Esophagus mucosa (tissue), 1 donor: Measurements from ENCODE around the gene ROPN1B. TPM values are rescaled to one million over a fixed set of nuclear protein-coding genes. Genes with fewer than 3 reads are reported as not detected.
"Not testable (repeated sequence)": the region's sequence is repeated elsewhere in the genome, so short reads cannot be mapped to it uniquely, and the experiment has no call there.

Source experiments
- ATAC-seq: fragments of 200-7000 bp; cut with Tn5 transposase; one replicate; pipeline ENCODE4 v1.9.1; 2020
- total RNA-seq: library from RNA; stranded (reverse); gene quantifications from one replicate; pipeline ENCODE4 v1.2.4, GENCODE V29; 2023
- donor health status: DM: yes; HTN: yes; CAD: no.

The ROPN1B gene
- total RNA-seq, 1 donor from 2014 or later, result not detected

- peak; percentile 21 for ATAC-seq
These were observed 10.3 kb upstream of the ROPN1B start for GRCh38 chr3:125958511-125959316.

- ATAC-seq, result peak; percentile 20
These were observed 9.5 kb upstream of the ROPN1B start for GRCh38 chr3:125959317-125960065.

DNA sequence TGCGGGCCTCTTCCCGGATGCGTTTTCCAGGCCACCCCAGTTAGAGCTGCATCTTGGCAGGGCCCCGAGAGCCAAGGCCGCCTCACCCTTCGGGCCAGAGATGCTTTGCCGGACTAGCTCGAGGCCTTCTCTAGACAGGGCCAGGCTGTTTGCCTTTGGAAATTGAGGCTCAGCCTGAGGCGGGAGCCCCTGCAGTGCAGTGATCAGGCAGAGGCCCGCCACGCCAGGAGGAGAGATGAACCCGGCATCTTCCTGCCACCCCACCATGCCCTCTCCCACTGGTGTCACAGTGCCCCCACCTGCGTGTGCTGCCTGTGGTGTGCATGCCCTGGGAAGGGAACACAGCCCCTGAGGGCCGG lies 8.9 kb upstream of the ROPN1B start:
- ATAC-seq, result no peak

DNA sequence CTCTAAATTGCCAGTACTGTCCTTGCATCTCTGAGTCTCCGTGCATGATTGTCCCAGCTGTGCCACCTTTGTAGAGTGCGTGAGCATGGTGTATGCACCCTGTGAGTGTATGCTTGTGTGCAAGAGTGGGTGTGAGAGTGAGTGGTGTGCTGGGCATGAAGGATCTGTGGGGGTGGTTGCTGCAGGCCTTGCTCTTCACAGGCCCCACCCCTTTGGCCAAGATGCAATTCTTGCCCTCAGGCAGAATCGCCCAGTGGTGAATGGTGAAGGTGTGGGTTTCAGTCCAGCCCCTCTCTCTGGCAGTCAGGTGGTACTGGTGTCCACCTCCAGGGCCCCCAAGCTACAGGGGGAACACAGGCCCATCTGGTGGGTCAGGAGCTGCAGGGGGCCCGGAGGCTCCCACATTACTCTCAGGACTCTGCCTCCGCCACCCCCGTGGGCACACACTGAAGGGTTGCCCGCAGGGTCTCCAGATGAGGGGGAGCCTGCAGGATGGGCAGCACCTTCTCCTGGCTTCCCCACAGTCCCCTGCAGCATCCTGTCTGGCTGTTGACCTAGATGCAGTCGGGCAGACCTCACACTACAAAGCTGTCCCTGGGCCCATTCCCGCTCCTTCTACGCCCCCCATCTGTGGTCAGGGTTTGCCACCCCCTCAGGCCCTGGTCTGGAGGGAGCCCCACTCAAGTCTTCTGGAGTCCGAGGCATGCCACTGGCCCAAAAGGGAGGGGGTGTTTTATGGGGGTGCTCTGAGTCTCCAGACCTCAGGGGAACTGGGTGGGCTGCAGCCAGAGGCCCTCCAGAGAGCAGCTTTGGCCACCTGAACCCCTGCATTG lies 8.3 kb upstream of the ROPN1B start:
- no peak for ATAC-seq

GRCh38 chr3:125961289-125961589 lies 7.7 kb upstream of the ROPN1B start:
- no peak for ATAC-seq

DNA sequence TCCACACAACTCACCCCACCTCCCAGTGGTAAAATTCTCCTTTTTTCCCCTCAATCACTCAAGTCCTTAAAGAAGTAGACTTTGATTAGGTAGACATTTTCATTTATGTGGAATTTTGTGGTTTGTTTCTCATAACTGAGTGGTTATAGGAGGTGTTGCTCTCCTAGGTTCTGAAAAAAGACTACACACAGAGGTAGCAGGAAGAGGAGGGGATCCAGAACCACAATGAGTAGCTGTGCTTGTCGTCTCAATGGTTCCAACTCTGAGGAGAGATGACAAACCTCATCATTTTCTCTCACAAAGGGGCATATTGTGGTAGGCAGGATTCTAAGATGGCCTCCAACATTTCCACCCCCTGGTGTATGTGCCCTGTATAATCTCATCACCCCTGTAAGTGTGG lies 5.1 kb upstream of the ROPN1B start:
- not testable (repeated sequence) for ATAC-seq

GRCh38 chr3:125965505-125965904 lies 3.5 kb upstream of the ROPN1B start:
- ATAC-seq, result no peak

DNA sequence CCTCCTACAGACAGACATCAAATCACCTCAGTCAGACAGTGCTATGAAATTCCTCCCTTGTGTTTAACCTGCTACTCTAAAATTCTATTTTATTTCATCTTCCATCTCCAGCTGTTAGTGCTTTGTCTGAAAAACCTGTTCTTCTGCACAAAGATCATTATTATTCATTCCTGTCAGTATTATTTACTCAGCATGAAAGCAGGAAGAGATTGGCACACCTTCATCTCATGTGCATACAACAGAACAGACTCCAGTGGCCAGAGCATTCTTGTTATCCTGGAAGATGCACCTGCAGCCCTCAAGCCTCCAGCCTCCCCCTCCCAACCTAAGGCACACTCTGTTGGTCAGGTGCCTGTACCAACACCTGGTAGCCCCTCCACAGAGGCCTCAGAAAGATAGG lies 1.8 kb upstream of the ROPN1B start:
- peak; percentile 78 for ATAC-seq

DNA sequence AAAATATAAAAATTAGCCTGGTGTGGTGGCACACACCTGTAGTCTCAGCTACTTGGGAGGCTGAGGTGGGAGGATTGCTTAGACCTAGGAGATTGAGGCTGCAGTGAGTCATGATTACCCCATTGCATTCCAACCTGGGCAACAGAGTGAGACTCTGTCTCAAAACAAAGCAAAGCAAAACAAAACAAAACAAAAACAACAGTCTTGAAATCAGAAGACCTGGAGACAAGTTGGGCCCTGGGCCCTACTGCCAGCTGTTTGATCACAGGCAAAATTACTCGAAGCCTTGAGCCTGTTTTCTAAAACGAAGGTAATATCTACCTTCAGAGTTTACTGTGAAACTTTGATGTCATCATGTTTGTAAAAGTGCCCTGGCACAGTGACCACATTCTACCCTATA lies 857 bp upstream of the ROPN1B start:
- not testable (repeated sequence) for ATAC-seq

DNA sequence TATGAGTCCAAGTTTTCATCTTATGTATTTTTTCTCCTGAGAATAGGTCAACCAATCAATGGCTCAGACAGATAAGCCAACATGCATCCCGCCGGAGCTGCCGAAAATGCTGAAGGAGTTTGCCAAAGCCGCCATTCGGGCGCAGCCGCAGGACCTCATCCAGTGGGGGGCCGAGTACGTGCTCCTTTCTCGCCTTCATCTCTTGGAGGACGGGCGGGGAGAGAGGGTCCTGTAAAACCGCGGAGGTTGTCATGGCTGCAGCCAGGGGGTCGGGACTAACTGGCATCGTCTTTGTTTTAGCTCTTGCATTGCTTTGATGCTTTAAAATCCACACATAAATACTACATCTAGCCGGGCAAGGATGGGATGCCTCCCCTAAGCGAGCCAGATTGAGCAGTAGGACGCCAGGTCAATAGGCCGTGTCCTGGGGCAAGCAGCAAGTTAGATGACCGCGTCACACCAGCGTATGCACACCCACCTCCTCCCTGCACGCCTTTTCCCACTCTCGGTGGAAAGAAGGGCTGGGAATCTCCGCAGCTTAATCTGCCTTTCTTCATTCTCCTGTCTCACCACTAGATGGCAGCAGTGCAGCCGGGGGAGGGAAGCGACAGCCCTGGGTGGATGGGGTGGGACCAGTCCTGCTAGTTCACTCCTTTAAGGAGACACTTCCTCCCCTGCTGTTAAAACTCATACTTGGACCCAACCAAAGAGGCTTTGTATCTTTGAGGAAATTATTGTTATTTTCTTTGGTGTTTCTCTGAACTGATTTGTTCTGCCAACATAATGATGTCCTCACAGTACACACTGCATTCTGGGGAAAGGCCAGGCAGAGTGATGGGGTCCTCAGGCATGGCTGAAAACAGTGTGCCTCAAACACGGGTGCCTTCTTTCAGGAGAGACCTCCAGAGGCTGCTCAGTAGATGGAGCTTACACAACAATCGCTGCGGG lies 3.3 kb downstream of the ROPN1B start:
- peak; percentile 84 for ATAC-seq

- ATAC-seq, result not testable (repeated sequence)
These were observed 6.4 kb downstream of the ROPN1B start for GRCh38 chr3:125975245-125976002.

GRCh38 chr3:125976003-125976390 lies 7.0 kb downstream of the ROPN1B start:
- ATAC-seq, result not testable (repeated sequence)

- not testable (repeated sequence) for ATAC-seq
These were observed 8.1 kb downstream of the ROPN1B start for GRCh38 chr3:125977104-125977503.

- not testable (repeated sequence) for ATAC-seq
These were observed 16.0 kb downstream of the ROPN1B start for GRCh38 chr3:125984951-125985350.

- peak; percentile 96 for ATAC-seq
These were observed 21.4 kb downstream of the ROPN1B start for GRCh38 chr3:125990253-125990970.

- not testable (repeated sequence) for ATAC-seq
These were observed 27.8 kb downstream of the ROPN1B start for GRCh38 chr3:125996751-125997150.

DNA sequence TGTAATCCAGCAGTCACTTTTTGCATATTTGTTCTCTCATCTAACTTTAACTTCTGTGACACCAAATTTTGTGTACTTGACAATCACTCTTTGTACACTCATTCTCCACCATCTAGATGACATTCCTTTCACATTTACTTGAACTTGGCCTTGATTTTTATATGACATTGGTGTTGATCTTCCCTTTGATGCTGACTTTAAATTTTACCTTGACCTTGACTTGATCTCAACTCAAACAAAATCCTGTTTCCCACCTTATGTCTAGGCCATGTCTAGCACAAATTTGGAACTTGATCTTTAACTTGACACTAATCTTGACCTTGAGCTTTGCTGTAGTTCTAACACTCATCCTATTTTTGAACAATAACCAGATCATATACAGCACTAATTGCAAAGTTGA lies 33.2 kb downstream of the ROPN1B start:
- no peak for ATAC-seq

GRCh38 chr3:126003447-126004190 lies 34.6 kb downstream of the ROPN1B start:
- ATAC-seq, result no peak

GRCh38 chr3:126004217-126004616 lies 35.2 kb downstream of the ROPN1B start:
- no peak for ATAC-seq

- ATAC-seq, result no peak
These were observed 35.7 kb downstream of the ROPN1B start for GRCh38 chr3:126004692-126005091.
